ENCODE data around the gene LRRC36.

DNA sequence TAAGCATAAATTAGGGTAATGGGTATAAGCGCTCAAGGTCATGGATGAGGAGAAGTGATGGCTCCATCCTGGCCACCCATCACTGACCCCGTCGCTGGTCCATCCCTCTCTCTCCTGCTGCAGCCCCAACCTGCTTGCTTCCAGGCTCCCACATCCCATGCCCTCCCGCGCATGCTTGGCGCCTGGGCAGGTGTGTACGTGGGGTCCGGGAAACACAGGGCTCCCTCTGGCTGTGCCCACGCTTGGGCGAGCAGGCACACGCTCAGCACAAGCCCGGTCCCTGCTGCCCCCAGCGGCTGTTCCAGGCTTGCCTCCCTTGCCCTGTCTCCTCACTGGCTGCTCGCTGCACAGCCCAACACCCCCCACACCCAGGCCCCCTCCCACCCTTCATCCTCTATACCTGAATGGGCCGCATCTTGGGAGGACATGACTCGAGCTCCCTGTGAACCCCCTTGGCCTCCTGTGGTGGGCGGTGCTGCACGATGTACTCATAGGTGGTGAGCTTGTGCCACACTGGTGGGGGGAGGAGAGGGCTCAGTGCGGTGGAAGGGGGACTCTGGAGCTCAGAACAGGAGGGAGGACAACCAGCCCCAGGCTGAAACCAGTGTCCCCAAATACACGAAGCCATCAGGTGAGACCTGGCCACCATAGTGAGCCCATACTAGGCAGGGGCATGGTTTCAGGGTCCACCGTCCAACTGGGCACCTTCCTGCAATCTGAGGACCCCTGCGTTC lies 71.4 kb downstream of the LRRC36 start:
- TF ChIP-seq ZBTB21 (CRISPR knock-in tag; IDR thresholded peaks at IDR 0.05): no peak
- TF ChIP-seq, protein P1, sequence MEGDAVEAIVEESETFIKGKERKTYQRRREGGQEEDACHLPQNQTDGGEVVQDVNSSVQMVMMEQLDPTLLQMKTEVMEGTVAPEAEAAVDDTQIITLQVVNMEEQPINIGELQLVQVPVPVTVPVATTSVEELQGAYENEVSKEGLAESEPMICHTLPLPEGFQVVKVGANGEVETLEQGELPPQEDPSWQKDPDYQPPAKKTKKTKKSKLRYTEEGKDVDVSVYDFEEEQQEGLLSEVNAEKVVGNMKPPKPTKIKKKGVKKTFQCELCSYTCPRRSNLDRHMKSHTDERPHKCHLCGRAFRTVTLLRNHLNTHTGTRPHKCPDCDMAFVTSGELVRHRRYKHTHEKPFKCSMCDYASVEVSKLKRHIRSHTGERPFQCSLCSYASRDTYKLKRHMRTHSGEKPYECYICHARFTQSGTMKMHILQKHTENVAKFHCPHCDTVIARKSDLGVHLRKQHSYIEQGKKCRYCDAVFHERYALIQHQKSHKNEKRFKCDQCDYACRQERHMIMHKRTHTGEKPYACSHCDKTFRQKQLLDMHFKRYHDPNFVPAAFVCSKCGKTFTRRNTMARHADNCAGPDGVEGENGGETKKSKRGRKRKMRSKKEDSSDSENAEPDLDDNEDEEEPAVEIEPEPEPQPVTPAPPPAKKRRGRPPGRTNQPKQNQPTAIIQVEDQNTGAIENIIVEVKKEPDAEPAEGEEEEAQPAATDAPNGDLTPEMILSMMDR (CRISPR knock-in tag; IDR thresholded peaks at IDR 0.05): no peak; the same call in 1 of the 2 replicates
